ENCODE measurements around the gene EZR. TPM values are rescaled to one million over a fixed set of nuclear protein-coding genes. Genes with fewer than 3 reads are reported as not detected.

Gene EZR
- total and polyA plus RNA-seq, 10 of the 15 experiments (the other 5 are each of a cell fraction or from before 2014, with no cell fraction given) = 79.1 to 282 (median 161) TPM

DNA sequence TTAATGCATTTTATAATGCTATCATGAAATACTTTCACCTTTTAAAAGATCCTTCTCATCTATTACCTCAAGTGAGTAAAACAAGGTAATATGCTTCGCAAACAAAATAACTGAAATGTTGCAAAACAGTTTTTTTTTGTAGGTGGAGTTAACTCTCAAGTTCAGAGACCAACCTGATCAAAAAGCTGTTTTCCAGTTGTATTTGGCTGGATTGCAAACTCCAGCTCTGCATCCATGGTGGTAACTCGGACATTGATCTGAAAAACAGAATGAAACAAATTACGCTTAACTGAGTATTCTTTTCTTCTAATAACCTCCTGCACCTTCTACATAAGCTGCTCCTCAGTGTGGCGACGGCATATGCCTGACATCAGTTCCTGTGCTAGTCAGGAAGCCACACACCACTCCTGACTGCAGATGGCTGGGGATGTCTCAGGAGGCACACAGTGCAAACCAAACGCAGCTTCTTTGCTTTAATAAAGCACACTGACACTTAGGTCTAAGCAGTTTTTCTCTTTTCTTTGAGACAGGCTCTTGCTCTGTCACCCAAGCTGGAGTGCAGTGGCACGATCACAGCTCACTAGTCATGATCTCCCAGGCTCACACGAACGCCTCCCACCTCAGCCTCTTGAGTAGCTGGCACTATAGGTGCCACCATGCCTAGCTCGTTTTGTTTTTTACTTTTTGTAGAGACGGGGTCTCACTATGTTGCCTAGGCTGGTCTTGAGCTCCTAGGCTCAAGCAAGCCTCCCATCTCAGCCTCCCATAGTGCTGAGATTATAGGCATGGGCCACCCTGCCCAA is 29.9 kb downstream of the EZR start:
- in situ Hi-C loops (cut with MboI) = loop anchor here (5.0 kb wide), 1 partner anchor 82 kb away; no protein-coding TSS in a partner anchor
- Histone ChIP-seq H4K20me1 (ENCODE audit: control insufficient read depth, insufficient read depth) (no peaks in the 10 kb centered on the region; the same call in 1 of the 2 replicates), H3K27me3 (replicated peaks in 1 of 2; ENCODE audit: control insufficient read depth in 2 of 2, insufficient read depth in 2 of 2, low read length in 1 of 2) (no peaks in the 10 kb centered on the region), H3K27ac (ENCODE audit: control insufficient read depth, insufficient read depth) (peak overlapping the region; percentile 15; the same call in 1 of the 2 replicates), H3K79me2 (ENCODE audit: control insufficient read depth, insufficient read depth, low read length) (peaks cover 48% of the 10 kb centered on the region), H3K4me1 (ENCODE audit: control insufficient read depth, insufficient read depth, low read length) (peaks cover 44% of the 10 kb centered on the region), H3K4me3 (no peak overlapping the region), H3K36me3 (ENCODE audit: control insufficient read depth in 2 of 2, insufficient read depth in 2 of 2, low read length in 1 of 2) (peaks cover 27 to 48% of the 10 kb centered on the region in 2 experiments), H3K4me2 (ENCODE audit: control insufficient read depth, insufficient read depth) (peak overlapping the region; percentile 38; the same call in 1 of the 2 replicates), H3K9me3 (replicated peaks; ENCODE audit: control insufficient read depth, insufficient read depth, low read length) (no peaks in the 10 kb centered on the region), H2AFZ (ENCODE audit: control insufficient read depth, low read depth, low read length) (no peak overlapping the region), H3K9ac (ENCODE audit: control insufficient read depth, insufficient read depth, low read length) (no peak overlapping the region)
- intact Hi-C loops (cut with micrococcal nuclease; ENCODE audit: unreplicated experiment) = no loop called here
- DNase-seq (ENCODE audit: low read depth, low spot score) (no peak), ATAC-seq (peak; percentile 32), FAIRE-seq (no peak)
- ChIA-PET POLR2A (interaction anchor here (0.9 to 1.4 kb wide), 2 partner anchors 9 to 80 kb away, joined by 4 to 6 read pairs; no protein-coding TSS in a partner anchor), SMC1A (ENCODE audit: uncharacterized antibody, unreplicated experiment) (interaction anchor here (0.6 to 2.9 kb wide), 16 partner anchors 9 to 577 kb away, joined by 3 to 11 read pairs (median 3); no protein-coding TSS in a partner anchor), CTCF (interaction anchor here (0.6 to 2.0 kb wide), 10 partner anchors 8 to 183 kb away, joined by 3 to 7 read pairs (median 4); no protein-coding TSS in a partner anchor), RAD21 (ENCODE audit: unreplicated experiment) (interaction anchor here (0.6 to 2.8 kb wide), 9 partner anchors 8 to 345 kb away, joined by 3 to 12 read pairs (median 3); no protein-coding TSS in a partner anchor)
- BruUV-seq (replicated peaks) = no TSS peak
- TF ChIP-seq CREB1 (IDR thresholded peaks at IDR 0.05; ENCODE audit: low read depth) = 0 out of 2 replicates have a peak, but pooled peaks have one; percentile 29
- TF ChIP-seq NFIC (IDR thresholded peaks at IDR 0.05; ENCODE audit: low read depth, low read length) = no peak
- WGBS (ENCODE audit: insufficient coverage, insufficient replicate concordance, low lambda C conversion rate, missing lambda C conversion rate) = 31% methylated on average over 11 of the region's 11 CpGs

DNA sequence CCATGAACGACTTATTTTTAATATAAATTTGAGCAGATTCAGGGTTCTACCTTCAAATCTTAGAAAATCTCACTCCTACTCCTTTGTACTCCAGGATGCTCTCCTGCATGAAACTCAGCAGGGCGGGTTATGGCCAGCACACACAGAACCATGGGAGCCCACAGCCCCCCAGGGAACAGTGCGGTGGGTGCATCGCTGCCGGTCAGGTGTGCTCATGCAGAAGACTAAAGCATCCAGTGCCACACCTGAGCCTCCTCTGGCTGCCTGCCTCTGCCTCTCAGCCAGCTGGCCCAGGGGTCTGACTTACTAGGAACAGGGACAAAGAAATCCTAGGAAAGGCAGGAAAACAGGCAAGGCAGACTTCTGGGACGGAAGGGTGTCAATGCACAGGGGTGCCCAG is 31.8 kb downstream of the EZR start:
- Histone ChIP-seq H3K9ac (ENCODE audit: control insufficient read depth, insufficient read depth, low read length) (no peak overlapping the region), H3K27me3 (replicated peaks in 1 of 2; ENCODE audit: control insufficient read depth in 2 of 2, insufficient read depth in 2 of 2, low read length in 1 of 2) (no peaks in the 10 kb centered on the region), H3K79me2 (ENCODE audit: control insufficient read depth, insufficient read depth, low read length) (peaks cover 32% of the 10 kb centered on the region), H3K4me1 (ENCODE audit: control insufficient read depth, insufficient read depth, low read length) (peaks cover 28% of the 10 kb centered on the region), H3K4me2 (ENCODE audit: control insufficient read depth, insufficient read depth) (no peak overlapping the region), H3K9me3 (replicated peaks; ENCODE audit: control insufficient read depth, insufficient read depth, low read length) (no peaks in the 10 kb centered on the region), H3K4me3 (no peak overlapping the region), H4K20me1 (ENCODE audit: control insufficient read depth, insufficient read depth) (no peaks in the 10 kb centered on the region; the same call in 1 of the 2 replicates), H3K27ac (ENCODE audit: control insufficient read depth, insufficient read depth) (no peak overlapping the region), H2AFZ (ENCODE audit: control insufficient read depth, low read depth, low read length) (no peak overlapping the region), H3K36me3 (ENCODE audit: control insufficient read depth in 2 of 2, insufficient read depth in 2 of 2, low read length in 1 of 2) (peaks cover 42 to 64% of the 10 kb centered on the region in 2 experiments)
- ChIA-PET RAD21 (ENCODE audit: unreplicated experiment) (interaction anchor here (2.8 kb wide), 1 partner anchor 186 kb away, joined by 12 read pairs; no protein-coding TSS in a partner anchor), CTCF (no interaction called here), POLR2A (no interaction called here), SMC1A (ENCODE audit: uncharacterized antibody, unreplicated experiment) (no interaction called here)
- FAIRE-seq (no peak), ATAC-seq (no peak), DNase-seq (ENCODE audit: low read depth, low spot score) (no peak)
- intact Hi-C loops (cut with micrococcal nuclease; ENCODE audit: unreplicated experiment) = no loop called here
- 91% methylated on average over 5 of the region's 6 CpGs for WGBS (ENCODE audit: insufficient coverage, insufficient replicate concordance, low lambda C conversion rate, missing lambda C conversion rate)
- TF ChIP-seq MTA3 (IDR thresholded peaks at IDR 0.05; ENCODE audit: borderline replicate concordance, low read length) (no peak), ZBTB40 (IDR thresholded peaks at IDR 0.05; ENCODE audit: borderline replicate concordance) (no peak), POLR2A (IDR thresholded peaks at IDR 0.05; ENCODE audit: low read depth, low read length) (0 out of 2 replicates have a peak, but pooled peaks have one; percentile 25)
- in situ Hi-C loops (cut with MboI) = loop anchor here (5.0 kb wide), 1 partner anchor 80 kb away; no protein-coding TSS in a partner anchor
- BruUV-seq (replicated peaks) = no TSS peak
